HG03571 (cell line): ENCODE measurements around the gene IL3RA.
"Not testable (repeated sequence)": the region's sequence is repeated elsewhere in the genome, so short reads cannot be mapped to it uniquely, and the experiment has no call there.

ENCODE experiments used
- ATAC-seq: cut with Tn5 transposase; IDR thresholded peaks from one replicate; pipeline ENCODE4 v1.9.1; 2021; ENCODE audit not compliant: unreplicated experiment

Gene IL3RA

GRCh38 chrX:1397441-1398270 is 61.1 kb downstream of the IL3RA start:
- no peak for ATAC-seq

DNA sequence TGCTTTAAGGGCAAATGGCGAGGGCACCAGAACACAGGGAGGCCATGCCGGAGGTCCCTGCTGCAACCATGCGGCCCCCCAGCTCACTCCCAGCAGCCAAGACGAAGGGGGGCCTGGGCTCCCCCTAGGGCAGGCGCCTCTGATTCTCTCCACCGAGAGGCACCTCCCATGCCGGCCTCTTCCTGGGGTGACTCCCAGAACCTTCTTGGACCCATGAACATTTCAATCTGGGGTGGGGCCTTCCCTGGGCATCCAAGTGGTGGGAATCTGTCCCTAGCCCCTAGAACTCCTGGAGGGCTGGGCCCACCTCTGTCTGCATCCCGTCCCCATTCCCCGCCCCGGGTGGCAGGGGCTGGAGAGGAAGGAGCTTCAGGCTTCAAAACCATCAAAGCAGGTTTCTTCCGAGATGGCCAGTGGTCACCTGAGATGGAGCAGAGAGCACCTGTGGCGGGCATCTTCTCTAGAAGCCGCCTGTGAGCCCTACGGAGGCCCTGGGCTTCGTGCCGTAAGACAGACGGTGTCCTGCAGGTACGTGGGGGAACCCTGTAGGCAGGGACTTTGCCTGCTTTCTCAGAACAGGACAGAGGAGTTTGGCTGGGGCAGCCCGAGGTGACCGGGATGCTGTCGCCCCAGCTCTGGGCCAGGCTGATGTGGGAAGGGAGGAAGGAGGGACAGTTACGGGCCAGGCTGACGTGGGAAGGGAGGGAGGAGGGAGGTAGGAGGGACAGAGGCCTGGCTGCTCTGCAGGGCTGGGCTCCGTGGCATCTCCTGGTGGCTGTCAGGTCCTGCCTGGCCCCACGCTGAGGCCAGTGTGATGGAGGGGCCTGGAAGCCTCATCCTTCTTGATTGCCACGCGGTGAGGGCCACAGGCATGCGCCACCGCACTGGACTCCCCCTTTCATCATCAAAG is 62.1 kb downstream of the IL3RA start:
- ATAC-seq, result no peak

GRCh38 chrX:1400049-1400448 is 63.5 kb downstream of the IL3RA start:
- ATAC-seq, result no peak

GRCh38 chrX:1400742-1401471 is 64.3 kb downstream of the IL3RA start:
- ATAC-seq, result no peak

DNA sequence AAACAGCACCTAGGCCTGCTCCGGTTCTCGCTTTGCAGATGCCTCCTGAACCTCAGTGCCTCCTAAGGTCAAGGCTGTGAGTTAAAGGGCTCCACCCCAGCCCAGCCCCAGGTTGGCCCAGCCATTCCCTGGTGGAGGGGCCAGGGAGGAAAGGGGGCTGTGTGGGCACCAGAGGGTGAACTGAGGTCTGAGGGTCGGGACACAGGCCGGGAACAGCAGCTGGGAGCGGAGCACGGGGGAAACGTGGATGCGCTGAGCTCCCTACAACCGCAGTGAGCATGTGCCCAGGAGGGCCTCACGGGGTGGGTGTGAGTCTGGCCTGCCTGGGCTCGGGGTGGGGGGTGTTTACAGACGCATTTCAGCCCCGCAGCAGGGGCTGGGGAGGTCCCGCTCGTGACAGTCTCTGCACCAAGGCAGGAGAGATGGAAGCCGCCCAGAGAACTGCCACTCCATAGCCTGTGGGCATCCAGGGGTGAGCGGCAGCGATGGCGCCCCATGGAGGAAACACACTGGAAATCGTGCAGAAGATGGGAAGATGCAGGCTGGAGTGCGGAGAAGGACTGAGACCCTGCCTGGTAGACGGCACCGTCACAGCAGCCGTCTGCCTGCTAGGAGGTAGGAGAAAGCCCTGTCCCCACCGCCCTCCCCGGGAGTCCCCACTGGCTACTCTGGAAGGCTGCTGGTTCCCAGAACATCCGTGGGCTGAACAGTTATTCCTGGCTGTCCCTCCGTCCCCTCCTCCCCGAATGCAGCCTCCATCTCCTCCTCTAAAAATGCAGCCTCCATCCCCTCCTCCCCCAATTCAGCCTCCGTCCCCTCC is 65.2 kb downstream of the IL3RA start:
- ATAC-seq, result no peak

DNA sequence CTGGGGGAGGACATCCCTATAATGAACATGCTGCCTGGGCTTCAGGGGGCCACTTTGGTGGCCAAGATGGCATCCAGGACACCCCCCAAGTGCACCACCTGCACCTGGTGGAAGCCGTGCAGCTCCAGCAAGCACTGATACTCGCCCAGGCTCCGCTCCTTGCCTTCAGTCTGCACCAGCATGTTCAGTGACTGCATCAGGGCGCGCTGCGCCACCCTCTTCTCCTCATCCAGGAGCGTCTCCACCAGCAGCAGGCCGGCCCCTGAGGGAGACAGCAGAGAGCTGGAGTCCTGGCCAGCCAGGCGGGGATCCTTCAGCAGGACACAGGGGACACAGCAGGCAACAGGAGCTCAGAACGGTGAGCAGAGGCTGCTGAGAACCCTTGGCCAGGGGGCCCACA is 66.6 kb downstream of the IL3RA start:
- ATAC-seq, result no peak

- not testable (repeated sequence) for ATAC-seq
Measured at GRCh38 chrX:1403867-1404266, 67.3 kb downstream of the IL3RA start.

DNA sequence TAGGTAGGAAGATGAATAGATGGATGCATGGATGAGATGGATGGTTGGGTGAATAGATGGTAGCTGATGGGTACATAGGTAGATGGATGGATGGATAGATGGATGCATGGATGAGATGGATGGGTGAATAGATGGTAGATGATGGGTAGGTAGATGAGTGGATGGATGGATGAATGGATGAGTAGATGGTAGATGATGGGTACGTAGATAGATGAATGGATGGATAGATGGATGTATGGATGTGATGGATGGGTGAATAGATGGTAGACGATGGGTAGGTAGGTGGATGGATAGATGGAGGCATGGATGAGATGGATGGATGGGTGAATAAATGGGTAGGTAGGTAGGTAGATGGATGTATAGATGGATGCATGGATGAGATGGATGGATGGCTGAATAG is 69.2 kb downstream of the IL3RA start:
- not testable (repeated sequence) for ATAC-seq

GRCh38 chrX:1407035-1407434 is 70.5 kb downstream of the IL3RA start:
- ATAC-seq, result no peak

GRCh38 chrX:1411326-1411725 is 74.7 kb downstream of the IL3RA start:
- no peak for ATAC-seq

DNA sequence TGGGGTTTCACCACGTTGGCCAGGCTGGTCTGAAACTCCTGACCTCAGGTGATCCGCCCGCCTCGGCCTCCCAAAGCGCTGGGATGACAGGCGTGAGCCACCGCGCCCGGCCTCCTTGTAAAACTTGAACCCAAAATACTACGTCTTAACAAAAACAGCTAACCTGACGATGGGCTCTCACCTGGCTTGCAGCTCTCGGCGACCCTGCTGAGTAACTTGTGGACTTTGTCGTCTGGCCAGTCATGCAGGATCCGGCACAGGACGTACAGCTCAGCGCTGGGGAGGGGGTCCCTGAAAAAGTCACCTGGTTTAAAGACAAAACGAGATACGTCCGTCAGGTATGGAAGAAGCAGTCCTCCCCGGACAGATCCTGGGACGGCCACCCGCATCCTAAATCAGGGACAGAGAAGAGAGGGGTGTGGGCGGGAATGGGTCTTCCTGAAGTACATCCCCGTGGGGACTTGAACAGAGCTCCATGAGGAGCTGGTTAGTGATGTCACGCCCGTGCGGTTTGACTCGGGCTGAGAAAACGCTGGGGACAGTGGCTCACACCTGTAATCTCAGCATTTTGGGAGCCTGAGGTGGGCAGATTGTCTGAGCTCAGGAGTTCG is 76.1 kb downstream of the IL3RA start:
- ATAC-seq, result no peak

DNA sequence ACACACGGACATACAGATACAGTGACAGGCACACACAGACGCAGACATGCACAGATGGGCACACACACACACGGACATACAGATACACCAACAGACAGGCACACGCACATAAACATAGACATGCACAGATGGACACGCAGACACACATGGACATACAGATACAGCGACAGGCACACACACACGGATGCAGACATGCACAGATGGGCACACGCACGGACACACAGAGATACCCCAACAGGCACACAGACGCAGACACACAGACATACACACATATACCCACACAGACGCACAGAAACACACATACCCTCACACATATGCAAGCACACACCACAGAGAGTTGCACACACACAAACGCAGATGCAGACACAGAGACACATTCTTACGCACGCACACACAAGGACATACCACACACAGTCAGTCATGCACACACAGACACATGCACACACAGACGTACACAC is 79.8 kb downstream of the IL3RA start:
- ATAC-seq, result no peak

DNA sequence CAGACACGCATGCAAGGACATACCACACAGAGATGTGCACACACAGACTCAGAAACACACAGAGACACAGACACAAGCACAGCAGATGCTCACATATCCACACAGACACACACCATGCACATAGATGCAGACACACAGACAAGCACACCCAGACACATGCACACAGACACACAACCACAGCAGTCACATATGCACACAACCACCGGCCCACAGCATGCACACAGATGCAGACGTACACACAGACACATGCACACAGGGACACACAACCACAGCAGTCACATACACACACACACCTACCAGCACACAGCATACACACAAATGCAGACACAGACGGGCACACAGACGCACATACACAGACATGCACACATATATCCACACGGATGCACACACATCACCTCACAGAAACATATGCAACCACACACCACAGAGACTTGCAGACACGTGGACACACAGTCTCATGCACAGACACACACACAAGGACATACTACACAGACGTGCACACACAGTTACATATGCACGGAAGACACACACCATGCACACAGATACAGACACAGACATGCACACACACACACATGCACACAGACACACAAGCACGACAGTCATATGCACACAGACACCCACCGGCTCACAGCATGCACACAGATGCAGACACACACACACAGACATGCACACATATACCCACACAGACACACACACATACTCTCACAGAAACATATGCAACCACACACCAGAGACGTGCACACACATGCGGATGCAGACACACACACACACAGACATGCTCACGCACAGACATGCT is 80.6 kb downstream of the IL3RA start:
- ATAC-seq, result no peak

DNA sequence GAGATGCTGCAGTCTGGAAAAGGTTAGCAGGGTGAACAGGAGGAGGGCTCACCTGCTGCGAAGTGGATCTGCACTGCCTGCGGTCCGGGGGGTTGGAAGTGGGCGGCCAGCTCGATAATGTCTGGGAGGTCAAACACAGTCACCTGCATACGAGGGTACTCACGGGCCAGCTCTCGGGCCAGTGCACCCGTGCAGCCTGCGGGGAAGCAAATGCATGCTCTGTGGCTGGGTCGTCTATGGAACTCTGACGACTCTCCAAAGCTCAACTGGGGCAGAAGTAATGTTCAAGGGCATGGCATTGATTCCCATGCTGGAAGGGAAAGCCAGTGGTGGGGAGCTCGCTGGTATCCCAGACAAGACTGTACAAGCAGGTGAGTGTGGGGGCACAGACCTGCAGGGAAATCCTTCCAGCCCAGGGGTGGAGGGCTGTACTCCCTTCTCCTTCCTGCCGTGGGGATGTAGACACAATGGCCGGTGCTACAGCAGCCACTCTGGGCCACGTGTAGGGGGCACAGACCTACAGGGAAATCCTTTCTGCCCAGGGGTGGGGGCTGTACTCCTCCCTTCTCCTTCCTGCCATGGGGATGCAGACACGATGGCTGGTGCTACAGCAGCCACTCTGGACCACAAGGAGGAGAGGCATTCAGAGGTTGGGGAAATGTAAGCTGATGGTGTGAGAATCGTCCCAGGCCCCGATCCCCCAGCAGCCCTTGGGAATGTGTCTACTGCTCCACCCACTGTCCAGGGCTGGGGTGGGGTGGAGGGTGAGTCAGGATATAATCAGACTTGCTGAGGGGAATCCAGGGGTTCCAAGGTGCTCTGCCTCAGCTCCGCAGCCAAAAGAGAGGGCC is 81.6 kb downstream of the IL3RA start:
- no peak for ATAC-seq

GRCh38 chrX:1418901-1419544 is 82.4 kb downstream of the IL3RA start:
- ATAC-seq, result no peak

- no peak for ATAC-seq
Measured at GRCh38 chrX:1419545-1420355, 83.2 kb downstream of the IL3RA start.

GRCh38 chrX:1420371-1420770 is 83.8 kb downstream of the IL3RA start:
- ATAC-seq, result no peak
